ENCODE results near the gene AP1S3.
"Not testable (repeated sequence)": the region's sequence is repeated elsewhere in the genome, so short reads cannot be mapped to it uniquely, and the experiment has no call there.

Gene AP1S3

GRCh38 chr2:223852281-223852795 lies 15.0 kb upstream of the AP1S3 start:
- no peak for FAIRE-seq

DNA sequence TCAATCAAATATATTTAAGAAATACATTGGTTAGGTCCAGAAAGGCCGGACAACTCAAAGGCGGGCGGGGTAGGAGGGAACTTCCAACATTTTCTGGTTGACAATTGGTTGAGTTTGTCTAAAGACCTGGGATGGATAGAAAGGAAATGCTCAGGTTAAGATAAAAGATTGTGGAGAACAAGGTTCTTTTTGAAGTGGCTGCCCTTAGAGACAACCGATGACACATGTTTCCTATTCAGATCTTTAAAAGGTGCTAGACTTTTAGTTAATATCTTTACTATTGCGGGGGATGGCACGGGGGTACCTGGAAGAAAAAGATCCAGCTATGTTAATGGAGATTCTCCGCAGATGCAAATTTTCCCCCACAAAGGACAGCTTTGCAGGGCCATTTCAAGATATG lies 10.0 kb upstream of the AP1S3 start:
- FAIRE-seq, result no peak

GRCh38 chr2:223846515-223846914 lies 9.1 kb upstream of the AP1S3 start:
- FAIRE-seq, result no peak

DNA sequence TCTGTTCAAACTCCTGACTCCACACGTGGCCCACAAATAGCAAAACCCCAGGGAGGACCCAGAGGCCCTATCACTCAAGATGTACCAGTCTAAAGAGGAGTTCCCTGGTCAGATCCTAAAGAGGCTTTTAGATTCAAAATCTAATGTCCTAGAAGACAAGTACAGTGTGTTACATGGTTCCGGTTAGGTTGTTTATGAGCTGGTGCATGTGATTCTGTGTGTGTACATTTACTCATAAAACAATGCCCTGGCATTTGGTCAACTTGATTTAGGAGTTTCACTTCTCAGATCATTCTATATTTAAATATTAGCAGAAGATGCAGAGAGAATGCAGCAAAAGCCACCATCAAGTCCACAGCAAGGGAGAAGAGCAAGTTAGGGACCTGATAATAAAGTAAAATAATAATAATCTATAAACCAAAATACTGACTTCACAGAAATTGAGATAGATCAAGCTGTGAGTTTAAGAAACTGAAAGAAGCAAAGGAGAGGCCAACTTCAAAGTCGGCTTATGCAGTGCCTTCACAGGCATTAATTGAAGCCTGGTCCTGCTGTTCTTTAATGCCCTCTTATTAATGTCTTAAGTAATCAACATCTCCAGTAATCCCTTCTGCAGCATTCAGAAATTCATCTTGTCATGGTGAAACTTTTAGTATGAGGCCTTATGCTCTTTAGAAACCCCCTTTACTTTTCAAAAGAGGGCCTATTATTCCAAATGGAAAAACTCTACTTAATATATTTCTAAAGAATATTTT lies 4.2 kb upstream of the AP1S3 start:
- FAIRE-seq, result no peak

- no peak for FAIRE-seq
These were observed 1.5 kb downstream of the AP1S3 start for GRCh38 chr2:223835701-223836532.

DNA sequence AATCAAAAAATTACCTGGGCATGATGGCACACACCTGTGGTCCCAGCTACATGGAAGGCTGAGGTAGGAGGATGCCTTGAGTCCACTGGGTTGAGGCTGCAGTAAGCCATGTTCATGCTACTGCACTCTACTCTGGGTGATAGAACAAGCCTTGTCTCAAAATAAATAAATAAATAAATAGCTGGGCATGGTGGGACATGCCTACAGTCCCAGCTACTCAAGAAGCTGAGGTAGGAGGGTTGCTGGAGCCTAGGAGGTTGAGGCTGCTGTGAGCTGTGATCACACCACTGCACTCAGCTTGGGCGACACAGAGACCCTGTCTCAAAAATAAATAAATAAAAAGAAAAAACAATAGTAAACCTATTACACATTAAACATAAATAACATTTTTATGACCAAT lies 3.0 kb downstream of the AP1S3 start:
- FAIRE-seq, result no peak

GRCh38 chr2:223832241-223832903 lies 5.0 kb downstream of the AP1S3 start:
- FAIRE-seq, result no peak

GRCh38 chr2:223829128-223829527 lies 8.3 kb downstream of the AP1S3 start:
- FAIRE-seq, result no peak

DNA sequence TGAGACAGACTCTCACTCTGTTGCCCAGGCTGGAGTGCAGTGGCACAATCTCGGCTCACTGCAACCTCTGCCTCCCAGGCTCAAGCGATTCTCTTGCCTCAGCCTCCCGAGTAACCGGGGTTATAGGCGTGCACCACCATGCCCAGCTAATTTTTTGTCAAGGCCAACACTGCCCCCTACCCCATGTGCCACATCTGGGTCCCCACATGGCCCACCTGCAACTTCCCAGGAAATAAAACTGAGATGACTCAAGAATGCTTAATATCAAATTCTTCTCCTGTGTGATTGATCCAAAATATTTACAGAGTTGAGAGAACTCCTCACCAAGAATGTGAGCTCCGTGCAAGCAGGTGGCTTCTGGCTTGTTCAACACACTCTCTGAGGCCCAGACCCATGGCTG lies 9.1 kb downstream of the AP1S3 start:
- FAIRE-seq, result no peak

DNA sequence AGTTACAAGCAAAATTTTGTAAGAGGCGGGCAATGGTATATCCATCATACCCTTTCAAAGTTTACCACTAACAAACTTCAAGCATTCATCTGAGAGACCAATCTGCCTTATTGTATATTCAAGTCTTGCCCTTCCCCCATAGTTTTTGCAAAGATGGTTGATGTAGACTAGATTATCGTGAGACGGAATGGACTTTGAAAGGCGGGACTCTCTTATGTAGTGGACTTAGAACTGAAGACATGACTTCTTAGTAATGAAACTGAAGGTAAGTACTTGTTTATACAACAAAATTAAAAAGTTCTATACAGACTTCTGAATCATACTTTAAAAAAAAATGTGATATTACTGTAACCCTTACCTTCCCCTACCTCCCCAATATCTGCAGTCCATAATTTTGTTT lies 10.4 kb downstream of the AP1S3 start:
- no peak for FAIRE-seq

- FAIRE-seq, result no peak
These were observed 13.1 kb downstream of the AP1S3 start for GRCh38 chr2:223824301-223824700.

- FAIRE-seq, result no peak
These were observed 14.6 kb downstream of the AP1S3 start for GRCh38 chr2:223822818-223823217.

DNA sequence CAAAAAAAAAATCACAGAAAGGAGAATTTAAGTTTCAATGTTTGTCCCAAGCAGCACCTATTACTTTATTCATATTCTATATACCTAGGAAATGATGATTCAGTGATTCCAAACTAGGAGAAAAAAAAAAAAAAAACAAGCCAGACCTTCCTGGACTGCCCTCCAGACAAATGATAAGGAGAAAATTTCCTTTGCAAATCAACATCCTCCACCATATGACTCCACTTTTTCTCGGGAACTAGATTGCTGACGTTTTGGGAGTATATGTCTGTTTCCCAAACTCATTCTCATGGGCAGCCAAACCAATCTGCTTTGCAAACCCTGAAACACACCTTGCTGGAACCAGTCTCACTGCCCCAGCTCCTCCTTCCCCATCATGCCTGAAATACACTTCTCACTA lies 16.8 kb downstream of the AP1S3 start:
- FAIRE-seq, result no peak

- no peak for FAIRE-seq
These were observed 17.5 kb downstream of the AP1S3 start for GRCh38 chr2:223819891-223820290.

DNA sequence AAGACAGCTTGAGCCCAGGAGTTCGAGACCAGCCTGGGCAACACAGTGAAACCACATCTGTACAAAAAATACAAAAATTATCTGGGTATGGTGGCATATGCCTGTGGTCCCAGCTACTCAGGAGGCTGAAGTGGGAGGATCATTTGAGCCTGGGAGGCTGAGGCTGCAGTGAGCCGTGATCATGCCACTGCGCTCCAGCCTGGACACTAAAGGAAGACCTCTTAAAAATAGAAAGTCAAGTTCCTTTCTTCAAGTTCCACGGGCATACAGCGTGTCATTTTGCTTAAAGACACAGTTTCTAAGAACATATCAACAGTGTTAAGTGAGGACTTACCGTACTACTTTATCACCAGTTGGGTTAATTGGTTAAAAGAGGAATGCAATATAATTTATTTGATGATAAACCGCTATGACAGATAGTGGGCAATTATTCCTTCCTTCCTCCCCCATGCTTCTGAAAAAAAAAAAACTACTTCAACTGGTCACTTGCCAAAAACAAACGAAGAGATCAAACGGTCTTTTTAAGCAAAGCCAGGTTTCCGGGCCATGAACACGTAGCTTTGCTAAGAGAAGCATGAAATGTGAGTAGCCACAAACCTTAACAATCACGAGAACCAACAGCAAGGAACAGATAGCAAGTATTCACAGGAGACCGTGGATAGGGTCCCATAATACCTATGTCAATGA lies 21.4 kb downstream of the AP1S3 start:
- no peak for FAIRE-seq

DNA sequence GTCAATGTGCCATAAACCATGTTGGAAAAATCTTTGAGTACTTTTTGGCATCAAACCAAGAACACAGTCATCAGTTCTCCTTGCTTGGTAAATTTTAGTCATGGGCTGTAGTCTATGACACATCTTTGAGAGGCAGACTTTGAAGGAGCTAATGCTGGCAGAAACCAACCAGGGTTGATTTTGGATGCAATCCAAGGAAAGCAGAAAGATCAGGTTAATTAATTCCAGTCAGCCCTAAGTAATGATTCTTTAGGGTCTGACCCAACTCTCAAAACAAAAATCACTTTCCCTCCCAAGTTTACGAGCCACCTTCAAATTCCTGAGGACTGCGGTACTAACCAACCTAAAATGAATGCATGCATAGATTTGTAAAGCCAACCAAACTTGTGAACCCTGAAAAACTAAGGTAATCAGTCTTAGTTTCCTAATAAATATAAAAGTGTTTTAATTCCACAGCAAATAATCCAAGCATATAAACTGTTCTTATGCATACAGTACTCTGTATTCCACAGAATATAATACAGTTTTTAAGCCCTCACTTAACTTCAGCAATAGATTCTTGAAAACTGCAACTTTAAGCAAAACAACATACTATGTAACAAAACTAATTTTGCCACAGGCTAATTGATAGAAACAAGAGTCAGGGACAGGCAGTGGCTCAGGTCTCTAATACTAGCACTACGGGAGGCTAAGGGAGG lies 22.0 kb downstream of the AP1S3 start:
- FAIRE-seq, result no peak

DNA sequence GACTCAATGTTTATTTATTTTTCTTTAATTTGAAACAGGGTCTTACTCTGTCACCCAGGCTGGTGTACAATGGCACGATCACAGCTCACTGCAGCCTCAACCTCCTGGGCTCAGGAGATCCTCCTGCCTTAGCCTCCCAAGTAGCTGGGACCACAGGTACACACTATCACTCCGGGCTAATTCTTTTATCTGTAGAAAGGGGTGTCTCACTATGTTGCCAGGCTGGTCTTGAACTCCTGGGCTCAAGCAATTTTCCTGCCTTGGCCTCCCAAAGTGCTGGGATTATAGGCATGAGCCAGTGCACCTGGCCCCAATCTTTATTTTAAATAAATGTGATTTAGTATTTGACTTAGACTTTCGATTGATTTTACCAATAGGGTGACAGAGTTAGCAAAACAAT lies 22.6 kb downstream of the AP1S3 start:
- not testable (repeated sequence) for FAIRE-seq

DNA sequence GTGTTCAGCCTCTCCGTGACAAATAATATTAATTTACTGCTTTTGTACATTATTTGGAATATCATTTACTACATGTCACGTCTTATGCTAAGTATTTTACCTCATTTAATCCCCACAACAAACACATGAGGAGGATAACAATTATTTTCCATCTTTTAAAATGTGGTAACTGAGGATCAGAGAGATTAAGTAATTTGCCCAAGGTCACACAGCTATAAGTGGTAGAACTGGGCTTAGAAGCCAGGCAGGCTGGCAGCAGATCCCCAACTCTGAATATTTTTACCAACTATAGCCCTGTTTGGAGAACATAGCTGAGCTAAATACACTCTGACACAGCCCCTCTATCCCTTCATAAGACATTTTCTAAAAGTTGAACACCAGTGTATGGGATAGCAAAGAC lies 24.1 kb downstream of the AP1S3 start:
- no peak for FAIRE-seq

- FAIRE-seq, result no peak
These were observed 25.6 kb downstream of the AP1S3 start for GRCh38 chr2:223811757-223812156.

- FAIRE-seq, result no peak
These were observed 32.4 kb downstream of the AP1S3 start for GRCh38 chr2:223805008-223805407.

DNA sequence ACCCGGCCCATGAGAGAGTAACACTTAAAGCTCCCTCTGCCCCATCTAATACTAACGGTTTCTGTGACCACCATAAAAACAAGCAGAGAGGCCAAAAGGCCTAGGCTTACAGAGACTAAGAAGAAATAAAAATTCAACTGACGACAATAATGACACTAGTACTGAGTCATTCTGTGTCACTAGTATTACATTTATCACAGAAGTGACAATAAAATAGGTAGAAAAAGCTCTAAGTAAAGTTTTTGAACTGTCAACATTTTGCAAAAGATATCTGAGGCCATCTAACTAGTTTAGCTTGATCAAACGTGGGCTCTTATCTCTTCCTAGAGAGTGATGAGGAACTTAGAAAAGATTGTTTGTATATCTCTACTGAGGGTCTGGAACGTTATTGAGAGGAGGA lies 35.6 kb downstream of the AP1S3 start:
- FAIRE-seq, result no peak

GRCh38 chr2:223800908-223801307 lies 36.5 kb downstream of the AP1S3 start:
- FAIRE-seq, result no peak
